Activated B cell treated with CpG ODN at 0.5 μM for 24 hours (primary cell): Measurements from ENCODE around the gene IL20RA. TPM values are rescaled to one million over a fixed set of nuclear protein-coding genes. Genes with fewer than 3 reads are reported as not detected.

Experiments
- ATAC-seq: fragments of 200-7000 bp; cut with Tn5 transposase; one replicate; pipeline ENCODE4 v1.10.0; 2021; ENCODE audit warnings: low read depth, mild to moderate bottlenecking, moderate library complexity
- CTCF ChIA-PET: fragments of 350-600 bp; sonication (Branson Sonifier 250); formaldehyde crosslinking; loops from one replicate; lab custom pipeline; 2021; ENCODE audit warnings: antibody characterized with exemption; lab: Charles Lee
- POLR2A ChIA-PET: fragments of 350-600 bp; sonication (Branson Sonifier 250); formaldehyde crosslinking; loops from one replicate; lab custom pipeline; 2021; ENCODE audit warnings: antibody characterized with exemption; lab: Charles Lee
- DNase-seq: peaks from one replicate; pipeline ENCODE4 v3.0.0; 2022
- H3K27ac Mint-ChIP-seq: one replicate; pipeline ENCODE4 v1.8.0; 2020; ENCODE audit warnings: mixed read lengths
- H3K27me3 Mint-ChIP-seq: one replicate; pipeline ENCODE4 v1.8.0; 2021; ENCODE audit warnings: mixed read lengths
- H3K36me3 Mint-ChIP-seq: one replicate; pipeline ENCODE4 v1.8.0; 2021; ENCODE audit warnings: low read depth, mixed read lengths
- H3K4me1 Mint-ChIP-seq: one replicate; pipeline ENCODE4 v1.8.0; 2021; ENCODE audit warnings: mixed read lengths
- H3K4me3 Mint-ChIP-seq: one replicate; pipeline ENCODE4 v1.8.0; 2020; ENCODE audit warnings: mild to moderate bottlenecking, mixed read lengths
- H3K9me3 Mint-ChIP-seq: one replicate; pipeline ENCODE4 v1.8.0; 2020; ENCODE audit warnings: mixed read lengths
- CTCF ChIP-seq: fragments of 200-600 bp; IDR thresholded peaks from one replicate; pipeline ENCODE4 v1.8.0; 2022; ENCODE audit warnings: antibody characterized with exemption, mild to moderate bottlenecking
- intact Hi-C: fragments of 100-400 bp; cut with micrococcal nuclease; formaldehyde crosslinking; loops from one replicate; pipeline ENCODE4 v1.15.1; 2024
- total RNA-seq: library from RNA; stranded (reverse); gene quantifications from 2 replicates; pipeline ENCODE4 v1.2.3, GENCODE V29; 2022

The IL20RA gene
- total RNA-seq, 1 donor from 2014 or later = not detected

- Mint-ChIP-seq H3K9me3 (no peaks in the 10 kb centered on the region), H3K27ac (no peak overlapping the region), H3K27me3 (peaks cover 59% of the 10 kb centered on the region), H3K36me3 (no peaks in the 10 kb centered on the region), H3K4me3 (no peak overlapping the region), H3K4me1 (peaks cover 8% of the 10 kb centered on the region)
- intact Hi-C loops = no loop called here
- no peak for TF ChIP-seq CTCF
- CTCF ChIA-PET = no interaction called here
- DNase-seq = no peak
- ATAC-seq = no peak
- POLR2A ChIA-PET = no interaction called here
Measured at GRCh38 chr6:136990754-136991153, 54.0 kb downstream of the IL20RA start.

DNA sequence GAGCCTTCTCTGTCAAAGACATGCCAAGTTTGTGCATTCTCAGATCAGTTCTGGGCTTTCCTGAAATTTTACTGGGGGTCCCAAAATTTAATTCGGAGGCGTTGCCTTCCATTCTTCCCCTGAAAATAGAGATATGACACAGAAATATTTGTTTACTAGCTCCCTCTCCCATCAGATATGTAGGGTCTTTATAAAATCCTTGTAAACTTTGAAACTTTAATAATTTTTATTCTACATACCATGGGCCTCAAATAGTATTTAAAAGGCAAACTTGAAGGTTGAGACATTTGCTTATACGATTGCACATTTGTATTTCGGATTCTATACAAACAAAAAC is 54.6 kb downstream of the IL20RA start:
- POLR2A ChIA-PET = no interaction called here
- no peak overlapping the region for H3K27ac Mint-ChIP-seq
- H3K36me3 Mint-ChIP-seq = no peaks in the 10 kb centered on the region
- CTCF ChIA-PET = no interaction called here
- no peak overlapping the region for H3K4me3 Mint-ChIP-seq
- H3K9me3 Mint-ChIP-seq = no peaks in the 10 kb centered on the region
- peaks cover 8% of the 10 kb centered on the region for H3K4me1 Mint-ChIP-seq
- DNase-seq = no peak
- intact Hi-C loops = no loop called here
- H3K27me3 Mint-ChIP-seq = peaks cover 56% of the 10 kb centered on the region
- no peak for ATAC-seq
- no peak for TF ChIP-seq CTCF

GRCh38 chr6:136989571-136990241 is 55.1 kb downstream of the IL20RA start:
- DNase-seq = no peak
- Mint-ChIP-seq H3K4me1 (peaks cover 8% of the 10 kb centered on the region), H3K27me3 (peaks cover 51% of the 10 kb centered on the region), H3K36me3 (no peaks in the 10 kb centered on the region), H3K9me3 (no peaks in the 10 kb centered on the region), H3K4me3 (peak overlapping the region; percentile 57), H3K27ac (no peak overlapping the region)
- intact Hi-C loops = no loop called here
- CTCF ChIA-PET = no interaction called here
- no peak for TF ChIP-seq CTCF
- ATAC-seq = no peak
- POLR2A ChIA-PET = no interaction called here

DNA sequence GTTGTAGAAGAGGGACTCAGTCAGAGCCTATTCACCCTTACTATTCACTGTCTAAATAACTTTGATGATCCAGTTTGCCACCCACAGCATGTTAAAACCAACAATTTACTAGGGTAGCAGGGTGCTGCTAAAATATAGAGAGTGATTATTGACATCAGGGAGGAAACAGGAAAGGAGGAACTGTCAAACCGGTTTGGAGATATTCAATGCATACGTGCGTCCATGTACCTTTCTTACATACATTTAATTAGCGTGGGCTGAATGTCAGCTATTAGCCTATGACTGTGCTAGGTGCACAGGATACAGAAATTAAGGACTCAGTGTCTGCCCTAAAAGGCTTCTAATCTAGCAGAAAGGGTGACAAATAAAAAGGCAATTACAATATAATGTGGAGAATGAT is 57.2 kb downstream of the IL20RA start:
- no peak for TF ChIP-seq CTCF
- Mint-ChIP-seq H3K4me3 (no peak overlapping the region), H3K36me3 (no peaks in the 10 kb centered on the region), H3K9me3 (no peaks in the 10 kb centered on the region), H3K27me3 (peaks cover 40% of the 10 kb centered on the region), H3K4me1 (peaks cover 8% of the 10 kb centered on the region), H3K27ac (no peak overlapping the region)
- CTCF ChIA-PET = interaction anchor here (0.5 kb wide), 1 partner anchor 493 kb away, joined by 3 read pairs; no protein-coding TSS in a partner anchor
- POLR2A ChIA-PET = no interaction called here
- intact Hi-C loops = no loop called here
- no peak for ATAC-seq
- DNase-seq = no peak

DNA sequence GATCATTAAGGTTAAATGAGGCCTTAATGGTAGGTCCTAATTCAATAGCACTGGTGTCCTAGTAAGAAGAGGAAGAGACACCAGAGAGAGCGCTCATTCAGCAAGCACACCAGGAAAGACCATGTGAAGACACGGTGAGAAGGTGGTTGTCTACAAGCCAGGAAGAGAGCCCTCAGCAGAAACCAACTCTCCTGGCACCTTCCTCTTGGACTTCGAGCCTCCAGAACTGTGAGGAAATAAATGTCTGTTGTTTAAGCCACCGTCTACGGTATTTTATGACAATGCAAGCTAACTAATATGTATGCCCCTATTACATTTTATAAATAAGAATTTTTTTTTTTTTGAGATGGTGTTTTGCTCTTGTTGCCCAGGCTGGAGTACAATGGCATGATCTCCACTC is 59.3 kb downstream of the IL20RA start:
- ATAC-seq = no peak
- CTCF ChIA-PET = no interaction called here
- no peak overlapping the region for H3K27ac Mint-ChIP-seq
- H3K9me3 Mint-ChIP-seq = no peaks in the 10 kb centered on the region
- H3K36me3 Mint-ChIP-seq = no peaks in the 10 kb centered on the region
- peaks cover 29% of the 10 kb centered on the region for H3K27me3 Mint-ChIP-seq
- intact Hi-C loops = no loop called here
- H3K4me3 Mint-ChIP-seq = no peak overlapping the region
- POLR2A ChIA-PET = no interaction called here
- TF ChIP-seq CTCF = no peak
- peaks cover 8% of the 10 kb centered on the region for H3K4me1 Mint-ChIP-seq
- DNase-seq = no peak
